ENCODE data around the gene TTC27. TPM values are rescaled to one million over a fixed set of nuclear protein-coding genes. Genes with fewer than 3 reads are reported as not detected.

The TTC27 gene
- total and polyA plus RNA-seq, 12 donors, result 4.8 to 17.3 (median 12.1) TPM

GRCh38 chr2:32777714-32778113 is 149.9 kb downstream of the TTC27 start:
- H3K36me3 ChIP-seq, result peaks cover 0 to 41% (median 13%) of the 10 kb centered on the region in 9 donors
- TF ChIP-seq CTCF (IDR thresholded peaks at IDR 0.05), result no peak
- H3K4me1 ChIP-seq, result peaks cover 0 to 16% (median 10%) of the 10 kb centered on the region in 9 donors
- no peaks in the 10 kb centered on the region for H3K27me3 ChIP-seq
- H3K4me3 ChIP-seq, result no peak overlapping the region
- intact Hi-C loops (cut with DNase I), result loop anchor here in 8 of 10 donors (2.0 to 10.0 kb wide), 8 partner anchors 167 to 807 kb away; partner anchors contain the start of gene LTBP1 (in 2 of the 8)
- no peak for DNase-seq
- H3K27ac ChIP-seq, result no peak overlapping the region
- H3K9me3 ChIP-seq, result peaks cover 0 to 26% (median 14%) of the 10 kb centered on the region in 11 donors
- WGBS, 2 donors, result 96 to 98% methylated on average over 6 of the region's 6 CpGs
- ATAC-seq, result no peak

- DNase-seq, result no peak
- Histone ChIP-seq H3K27me3 (no peaks in the 10 kb centered on the region), H3K4me3 (no peak overlapping the region), H3K27ac (no peak overlapping the region), H3K36me3 (peaks cover 0 to 41% (median 13%) of the 10 kb centered on the region in 9 donors), H3K4me1 (peaks cover 0 to 25% (median 19%) of the 10 kb centered on the region in 9 donors), H3K9me3 (peaks cover 0 to 38% (median 15%) of the 10 kb centered on the region in 11 donors)
- intact Hi-C loops (cut with DNase I), result loop anchor here in 1 of 10 donors (5.0 kb wide), 1 partner anchor 161 kb away; no protein-coding TSS in a partner anchor
- 80 to 81% methylated on average over 2 of the region's 2 CpGs for WGBS, 2 donors
- TF ChIP-seq CTCF (IDR thresholded peaks at IDR 0.05), result no peak
- ATAC-seq, result no peak
These were observed 153.1 kb downstream of the TTC27 start for GRCh38 chr2:32780961-32781360.

GRCh38 chr2:32783469-32783868 is 155.6 kb downstream of the TTC27 start:
- Histone ChIP-seq H3K4me3 (peak overlapping the region in 1 of 10 donors; percentile 6), H3K27ac (peak overlapping the region in 9 of 10 donors; percentile 40 to 73 (median 58))
- intact Hi-C loops (cut with DNase I), result loop anchor here in 1 of 10 donors (5.0 kb wide), 1 partner anchor 159 kb away; no protein-coding TSS in a partner anchor

GRCh38 chr2:32783933-32784332 is 156.1 kb downstream of the TTC27 start:
- Histone ChIP-seq H3K9me3 (peaks cover 0 to 38% (median 15%) of the 10 kb centered on the region in 11 donors), H3K4me3 (peak overlapping the region in 1 of 10 donors; percentile 6), H3K27ac (peak overlapping the region in 9 of 10 donors; percentile 40 to 73 (median 58)), H3K27me3 (no peaks in the 10 kb centered on the region), H3K4me1 (peaks cover 0 to 35% (median 27%) of the 10 kb centered on the region in 9 donors), H3K36me3 (peaks cover 0 to 30% (median 10%) of the 10 kb centered on the region in 9 donors)
- intact Hi-C loops (cut with DNase I), result loop anchor here in 1 of 10 donors (5.0 kb wide), 1 partner anchor 158 kb away; no protein-coding TSS in a partner anchor
- TF ChIP-seq CTCF (IDR thresholded peaks at IDR 0.05), result no peak
- peak; percentile 49 to 86 (median 74) for ATAC-seq
- WGBS, 2 donors, result 26 to 32% methylated on average over 4 of the region's 4 CpGs
- no peak for DNase-seq

More at GRCh38 chr2:32783469-32783868, 155.6 kb downstream of the TTC27 start:
- Histone ChIP-seq H3K36me3 (peaks cover 0 to 35% (median 13%) of the 10 kb centered on the region in 9 donors), H3K9me3 (peaks cover 0 to 38% (median 15%) of the 10 kb centered on the region in 11 donors), H3K4me1 (peaks cover 0 to 33% (median 26%) of the 10 kb centered on the region in 9 donors), H3K27me3 (no peaks in the 10 kb centered on the region)
- DNase-seq (peak in 1 of 2 donors; percentile 30), ATAC-seq (peak; percentile 63 to 89 (median 86))
- 14 to 17% methylated on average over 2 of the region's 2 CpGs for WGBS, 2 donors
- TF ChIP-seq CTCF (IDR thresholded peaks at IDR 0.05), result no peak

Measured in heart right ventricle (tissue), 16 donors.